HG03159 (cell line): ENCODE measurements around the gene ZYX.
"Not testable (repeated sequence)": the region's sequence is repeated elsewhere in the genome, so short reads cannot be mapped to it uniquely, and the experiment has no call there.

Source experiments
- ATAC-seq: cut with Tn5 transposase; IDR thresholded peaks from one replicate; pipeline ENCODE4 v1.9.1; 2021; ENCODE audit warnings: mild to moderate bottlenecking, moderate library complexity; ENCODE audit not compliant: unreplicated experiment

ZYX gene

DNA sequence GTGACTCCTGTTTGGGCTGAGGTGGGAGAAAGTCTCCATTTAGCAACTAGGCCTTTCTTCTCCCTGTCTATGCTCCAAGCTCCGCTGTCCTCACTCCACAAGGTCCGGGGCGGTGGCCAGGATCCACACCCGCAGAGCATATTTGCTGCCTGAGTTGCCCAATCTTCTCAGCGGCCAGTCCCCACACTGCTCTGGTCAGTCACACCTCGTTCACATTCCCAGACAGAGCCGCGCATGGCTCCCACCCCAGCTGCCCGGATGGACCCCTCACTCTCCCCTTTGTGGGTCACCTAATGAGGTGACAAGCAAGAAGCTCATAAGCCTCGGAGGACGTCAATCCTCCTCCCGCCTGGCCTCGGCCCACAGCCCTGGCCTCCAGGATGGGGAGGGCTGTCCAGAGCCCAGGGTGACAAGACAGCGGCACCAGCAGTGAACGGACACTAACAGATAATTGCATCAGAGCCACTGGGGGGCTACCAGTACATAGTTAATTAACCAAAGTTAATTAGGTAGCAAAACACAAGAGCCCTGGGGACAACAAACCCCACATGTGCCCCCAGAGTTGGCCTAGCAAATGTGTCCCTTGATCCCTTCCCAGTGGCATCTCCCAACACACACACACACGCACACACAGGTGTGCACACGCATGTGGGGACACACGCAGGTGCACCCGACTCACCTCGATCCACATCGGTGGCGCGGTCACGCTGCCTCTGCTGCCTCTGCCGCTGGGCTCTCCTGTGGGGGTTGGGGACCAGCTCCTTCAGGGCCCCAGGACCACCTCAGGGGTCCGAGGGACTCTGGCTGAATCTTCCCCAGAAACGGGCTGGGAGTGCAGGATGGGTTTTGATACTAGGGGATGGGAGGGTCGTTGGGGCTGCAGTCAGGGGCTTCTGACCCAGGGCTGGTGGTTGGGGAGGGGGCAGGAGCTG, 15.7 kb downstream of the ZYX start:
- no peak for ATAC-seq

DNA sequence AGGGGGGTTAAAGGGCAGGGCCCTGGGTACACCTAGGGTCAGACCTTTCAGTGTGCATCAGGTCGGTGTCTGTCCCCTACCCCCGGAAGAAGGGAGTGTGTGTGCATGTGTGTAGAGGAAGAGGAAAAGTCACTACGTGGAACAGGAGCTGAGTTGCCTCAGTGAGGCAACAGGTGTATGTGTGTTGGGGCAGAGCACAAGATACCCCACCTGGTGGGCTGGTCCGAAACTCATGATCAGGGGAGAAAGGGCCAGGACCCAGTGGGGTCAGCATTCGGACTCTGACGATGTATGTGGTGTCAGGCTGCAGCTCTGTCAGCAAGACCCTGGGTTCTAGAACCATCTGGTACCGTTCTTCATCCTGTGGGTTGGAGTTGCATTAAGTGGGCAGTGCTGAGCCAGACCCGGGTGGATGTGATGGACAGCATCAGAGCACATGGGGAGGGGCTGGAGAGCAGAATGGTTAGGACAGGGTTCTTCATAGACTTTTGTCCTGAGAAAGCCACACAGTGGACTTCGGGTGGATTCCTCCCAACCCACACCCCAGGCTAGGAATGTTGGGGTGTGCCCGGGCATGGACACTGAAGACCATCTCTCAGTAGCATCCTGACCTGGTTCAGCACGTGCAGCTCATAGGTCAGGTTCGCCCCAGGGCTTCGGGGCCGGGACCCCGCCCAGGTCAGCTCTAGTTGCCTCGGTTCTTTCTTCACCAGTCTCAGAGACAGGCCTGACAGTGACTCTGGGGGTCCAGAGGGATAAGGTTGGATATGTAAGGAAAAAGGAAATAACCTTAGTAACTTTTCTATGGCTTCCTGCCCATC, 16.8 kb downstream of the ZYX start:
- no peak for ATAC-seq

DNA sequence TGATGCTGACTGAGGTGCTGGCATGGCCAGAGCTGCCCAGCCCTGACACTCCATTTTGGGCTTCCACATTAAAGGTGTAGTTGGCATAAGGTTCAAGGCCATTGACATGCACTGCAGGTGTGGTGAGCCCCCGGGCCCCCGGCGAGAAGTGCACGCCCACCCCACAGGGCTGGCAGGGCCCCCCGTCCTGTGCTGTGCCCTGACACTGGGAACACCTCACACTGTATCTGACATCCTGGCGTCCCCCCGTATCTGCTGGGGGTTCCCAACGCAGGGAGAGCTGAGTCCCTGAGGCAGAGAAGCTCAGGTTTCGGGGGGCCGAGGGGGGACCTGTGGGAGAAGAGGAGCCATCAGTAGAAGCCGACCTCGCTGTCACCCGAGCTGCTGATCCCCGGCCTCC, 17.5 kb downstream of the ZYX start:
- no peak for ATAC-seq

DNA sequence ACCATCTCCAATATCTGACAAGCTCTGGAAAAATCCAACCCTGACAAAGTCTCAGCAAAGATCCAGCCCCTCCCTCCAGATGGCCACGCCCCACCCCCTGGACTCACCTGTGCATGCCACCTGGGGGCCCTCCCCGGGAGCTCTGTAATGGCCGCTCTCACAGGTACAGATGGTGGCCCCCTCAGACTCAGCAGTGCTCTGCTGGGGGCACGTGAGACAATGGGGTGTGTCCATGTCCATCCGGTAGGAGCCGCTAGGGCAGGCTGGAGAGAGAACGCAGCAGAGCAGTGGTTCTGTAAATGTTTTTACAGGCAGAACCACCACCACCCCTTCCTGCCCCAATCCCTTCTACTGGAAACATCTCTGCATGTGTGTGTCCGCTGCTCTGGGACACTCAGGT, 18.0 kb downstream of the ZYX start:
- no peak for ATAC-seq

DNA sequence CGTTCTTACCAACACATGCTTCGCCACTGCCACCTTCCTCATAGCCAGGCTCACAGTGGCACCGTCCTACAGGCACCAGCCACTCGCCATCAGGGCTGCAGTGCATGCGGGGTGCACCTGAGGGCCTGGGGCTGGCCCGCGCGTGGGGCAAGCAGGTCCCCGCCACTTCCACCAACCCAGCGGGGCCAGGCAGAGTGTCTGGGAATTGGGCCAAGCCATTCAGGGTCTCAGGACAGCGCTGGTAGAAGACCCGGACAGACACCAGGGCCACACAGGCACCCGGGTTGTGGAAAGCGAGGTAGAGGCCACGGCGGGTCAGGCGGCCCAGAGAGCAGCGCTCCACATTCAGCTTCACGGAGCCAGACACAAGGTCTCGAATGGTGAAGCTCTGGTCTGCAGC, 18.5 kb downstream of the ZYX start:
- no peak for ATAC-seq

DNA sequence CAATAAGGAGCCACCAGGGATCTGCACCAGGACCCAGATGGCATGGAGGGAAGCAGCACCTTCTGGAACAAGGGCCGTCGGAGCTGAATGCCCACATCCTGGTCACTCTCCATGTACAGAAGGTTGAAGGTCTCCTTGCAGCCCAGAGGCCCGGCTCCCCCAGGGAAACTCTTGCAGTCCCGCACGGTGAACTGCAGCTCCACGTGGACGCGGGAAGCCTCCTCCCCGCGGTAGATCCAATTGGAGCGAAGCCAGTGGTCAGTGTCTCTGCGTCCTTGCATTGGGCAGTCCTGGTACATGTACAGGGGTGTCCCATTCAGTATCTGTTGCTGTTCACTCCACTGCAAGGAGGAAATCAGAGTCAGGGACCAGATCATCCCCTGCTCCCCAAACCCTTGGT, 20.1 kb downstream of the ZYX start:
- ATAC-seq, result no peak

DNA sequence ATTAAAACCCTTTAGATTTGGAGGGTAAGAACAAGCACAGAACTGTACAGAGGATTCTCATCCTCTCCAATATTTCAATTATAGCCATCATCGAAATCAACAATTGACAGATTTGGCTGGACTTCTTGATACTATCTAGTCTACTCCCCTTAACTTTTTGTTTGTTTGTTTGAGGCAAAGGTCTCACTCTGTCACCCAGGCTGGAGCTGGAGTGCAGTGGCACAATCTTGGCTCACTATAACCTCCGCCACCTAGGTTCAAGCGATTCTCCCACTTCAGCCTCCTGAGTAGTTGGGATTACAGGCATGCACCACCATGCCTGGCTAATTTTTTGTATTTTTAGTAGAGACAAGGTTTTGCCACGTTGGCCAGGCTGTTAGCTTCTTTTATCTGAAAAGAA, 21.1 kb downstream of the ZYX start:
- not testable (repeated sequence) for ATAC-seq

DNA sequence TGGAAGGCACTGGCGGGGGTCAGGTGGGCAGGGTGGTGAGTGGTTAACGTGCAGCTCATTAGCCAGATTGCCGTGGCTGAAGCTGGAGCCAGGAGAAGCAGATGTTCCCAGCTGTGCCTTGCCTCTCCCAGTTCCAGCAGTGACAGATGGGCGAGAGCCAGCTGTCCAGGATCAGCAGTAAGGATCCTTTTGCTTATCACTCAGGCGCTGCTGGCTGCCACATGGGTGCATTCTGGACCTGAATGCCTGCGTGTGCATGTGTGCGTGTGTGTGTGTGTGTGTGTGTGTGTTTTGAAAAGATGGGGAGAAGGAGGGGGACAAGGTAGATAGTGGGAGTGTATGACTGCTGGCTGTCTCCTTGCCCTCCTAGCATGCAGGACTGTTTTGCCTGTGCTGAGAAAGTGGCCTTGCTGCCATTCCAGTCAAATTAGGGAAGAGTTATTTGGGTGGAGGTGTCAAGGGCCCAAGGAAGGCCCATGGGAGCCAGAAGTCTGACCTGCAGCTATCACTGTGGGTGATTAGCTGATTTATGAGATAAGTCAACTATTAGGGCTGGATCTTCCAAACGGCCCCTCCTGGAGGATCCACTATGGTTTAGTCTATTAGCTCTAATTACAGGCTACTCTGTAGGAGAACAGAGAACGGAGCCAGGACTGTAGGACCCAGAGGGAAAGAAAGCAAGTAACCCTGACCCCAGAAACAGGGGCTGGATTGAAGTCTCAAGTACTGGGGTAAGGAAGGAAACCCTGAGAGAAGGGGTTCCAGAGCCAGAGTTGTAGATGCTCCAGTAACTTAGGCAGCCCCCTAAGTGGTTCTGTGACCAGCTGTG, 24.2 kb downstream of the ZYX start:
- ATAC-seq, result no peak

DNA sequence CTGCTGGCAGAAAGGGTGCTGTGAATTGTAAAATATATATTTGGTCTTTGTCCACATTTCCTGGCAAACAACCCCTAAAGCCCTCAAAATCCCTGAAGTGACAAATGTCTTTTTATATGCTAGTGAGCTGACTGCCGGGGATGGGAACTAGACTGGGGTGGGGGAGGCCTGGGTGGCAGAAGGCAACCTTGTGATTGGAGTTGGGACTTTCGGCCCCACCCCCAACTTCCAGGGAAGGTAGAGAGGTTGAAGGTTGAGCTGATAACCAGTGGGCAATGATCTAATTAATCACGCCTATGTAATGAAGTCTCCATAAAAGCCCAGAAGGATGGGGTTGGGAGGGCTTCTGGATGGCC, 24.8 kb downstream of the ZYX start:
- ATAC-seq, result no peak

DNA sequence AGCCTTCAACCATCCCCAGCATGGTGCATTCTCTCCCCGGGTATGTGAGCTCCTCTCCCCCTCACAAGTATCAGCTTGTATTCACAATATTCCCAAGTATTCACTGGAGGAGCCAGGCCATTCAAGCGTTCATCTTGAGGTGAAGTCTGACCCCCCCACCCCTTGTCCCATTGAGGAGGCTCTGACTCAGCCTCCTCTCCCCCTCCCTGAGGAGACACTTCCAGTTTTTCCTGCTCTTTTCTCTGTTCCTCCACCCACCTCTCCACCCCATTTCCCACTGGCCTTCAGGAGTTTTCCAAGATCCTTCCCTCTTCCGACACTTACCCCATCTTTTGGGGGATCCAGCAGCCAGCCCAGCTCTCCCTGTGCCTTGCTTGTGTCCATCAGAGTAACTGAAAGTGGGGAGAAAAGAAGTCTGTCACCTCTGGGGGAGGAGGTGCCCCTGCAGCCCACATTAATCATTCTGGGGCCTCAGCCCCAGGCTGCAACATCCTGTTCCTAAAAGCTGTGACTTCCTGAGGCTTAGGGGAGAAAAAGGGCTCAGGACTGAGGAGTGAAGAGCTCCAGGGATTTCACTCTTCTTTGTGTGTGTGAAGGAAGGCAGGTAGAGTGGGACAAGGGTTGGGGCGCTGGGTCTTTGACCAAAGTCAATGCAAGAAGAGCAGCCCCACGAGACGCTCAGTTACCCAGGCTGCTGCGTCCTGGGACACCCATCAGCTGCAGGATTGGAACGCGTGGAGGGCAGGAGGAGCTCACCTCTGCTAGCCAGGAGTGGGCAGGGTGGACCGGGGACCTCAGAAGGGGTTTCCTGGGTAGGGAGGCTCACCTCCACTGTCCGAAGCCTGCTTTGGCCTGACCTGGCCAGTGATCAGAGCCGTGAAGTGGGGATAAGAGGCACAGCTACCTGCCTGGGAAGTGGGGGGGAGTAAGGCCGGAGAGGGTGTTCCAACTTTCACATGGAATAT, 26.4 kb downstream of the ZYX start:
- no peak for ATAC-seq

DNA sequence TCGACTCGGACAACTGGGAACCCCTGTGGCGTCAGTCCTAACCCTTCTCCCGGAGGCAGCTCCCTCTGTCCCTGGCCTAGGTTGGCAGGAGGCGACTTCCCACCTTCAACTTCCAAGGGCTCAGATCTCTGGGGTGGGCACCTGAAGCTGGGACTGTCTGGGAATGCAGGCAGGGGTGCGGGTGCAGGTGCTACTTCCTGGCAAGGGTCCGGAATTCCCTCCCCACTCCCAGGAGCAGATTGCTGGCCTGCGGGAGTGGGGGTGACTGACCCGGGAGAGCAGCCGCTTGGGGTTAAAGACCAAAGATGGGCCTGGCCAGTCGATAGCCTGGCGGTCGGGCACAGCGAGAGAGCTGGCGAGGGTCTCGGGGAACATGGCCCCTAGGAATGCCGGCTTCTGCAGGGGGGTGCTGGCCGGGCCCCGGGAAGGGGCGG, 27.1 kb downstream of the ZYX start:
- no peak for ATAC-seq

DNA sequence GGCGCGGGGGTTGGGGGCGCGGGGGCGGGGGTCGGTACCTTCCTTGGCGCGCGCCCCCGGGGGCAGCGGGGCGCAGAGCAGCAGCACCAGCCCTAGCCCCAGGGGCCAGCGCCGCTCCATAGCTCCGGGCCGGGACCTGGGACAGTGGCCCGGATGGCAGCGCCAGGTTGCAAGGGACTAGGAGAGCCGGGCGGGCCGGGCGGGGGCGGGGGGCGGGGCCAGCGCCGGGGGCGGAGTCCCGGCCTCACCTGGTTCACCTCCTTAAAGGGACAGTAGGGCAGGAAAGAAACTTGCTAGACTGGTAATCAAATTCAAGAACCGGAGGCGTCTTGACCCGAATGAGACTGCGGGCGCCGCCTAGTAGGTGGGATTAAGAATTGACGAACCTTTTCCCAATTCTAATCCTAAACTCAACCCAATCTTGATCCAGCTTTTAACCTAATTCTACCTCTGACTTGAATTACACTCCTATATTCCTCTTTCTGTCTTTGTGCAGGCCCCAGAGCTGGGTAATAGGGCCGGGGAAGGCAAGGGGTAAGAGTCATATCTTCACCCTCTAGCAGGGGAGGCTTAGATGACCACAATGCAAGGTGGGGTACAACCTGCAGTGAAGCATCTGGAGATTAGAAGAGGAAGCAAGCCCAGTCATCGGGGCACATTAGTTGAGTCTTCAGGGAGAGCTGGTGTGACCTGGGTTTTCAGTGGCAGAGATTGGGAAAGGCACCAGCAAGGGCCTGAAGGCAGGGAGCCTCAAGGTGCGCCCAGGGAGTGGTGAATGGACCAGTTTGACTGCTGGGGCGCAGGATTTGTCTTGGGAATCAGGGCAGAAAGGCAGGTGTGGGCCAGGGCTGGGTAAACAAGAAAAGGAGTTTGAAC, 27.8 kb downstream of the ZYX start, which contains the start of gene EPHA1:
EPHA1 (minus strand) TSS at position 171 of the 876 bp plus-strand sequence; CDS start at position 120, 51 bp downstream.
- ATAC-seq, result no peak

DNA sequence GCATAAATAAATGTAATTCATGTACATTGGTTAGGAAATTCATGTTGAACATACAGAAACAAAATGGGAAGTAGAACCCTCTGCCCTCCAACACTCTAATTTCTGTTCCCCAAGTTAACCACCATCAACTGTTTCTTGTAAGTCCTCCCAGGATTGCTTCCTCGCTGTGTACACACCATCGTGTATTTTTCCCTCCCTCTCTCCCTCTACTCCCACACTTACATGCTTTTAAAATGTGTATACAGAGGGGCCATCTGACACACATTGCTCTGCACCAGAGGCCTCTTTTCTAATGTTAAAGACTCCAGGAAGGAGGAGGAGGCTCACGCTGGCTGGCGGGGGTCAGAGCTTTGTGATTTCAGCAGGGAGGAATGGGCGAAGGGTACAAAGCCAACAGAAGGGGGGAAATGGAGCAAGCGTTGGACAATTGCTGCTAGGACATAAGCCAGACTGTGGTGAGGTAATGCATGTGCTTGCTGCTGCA, 29.4 kb downstream of the ZYX start:
- no peak for ATAC-seq

DNA sequence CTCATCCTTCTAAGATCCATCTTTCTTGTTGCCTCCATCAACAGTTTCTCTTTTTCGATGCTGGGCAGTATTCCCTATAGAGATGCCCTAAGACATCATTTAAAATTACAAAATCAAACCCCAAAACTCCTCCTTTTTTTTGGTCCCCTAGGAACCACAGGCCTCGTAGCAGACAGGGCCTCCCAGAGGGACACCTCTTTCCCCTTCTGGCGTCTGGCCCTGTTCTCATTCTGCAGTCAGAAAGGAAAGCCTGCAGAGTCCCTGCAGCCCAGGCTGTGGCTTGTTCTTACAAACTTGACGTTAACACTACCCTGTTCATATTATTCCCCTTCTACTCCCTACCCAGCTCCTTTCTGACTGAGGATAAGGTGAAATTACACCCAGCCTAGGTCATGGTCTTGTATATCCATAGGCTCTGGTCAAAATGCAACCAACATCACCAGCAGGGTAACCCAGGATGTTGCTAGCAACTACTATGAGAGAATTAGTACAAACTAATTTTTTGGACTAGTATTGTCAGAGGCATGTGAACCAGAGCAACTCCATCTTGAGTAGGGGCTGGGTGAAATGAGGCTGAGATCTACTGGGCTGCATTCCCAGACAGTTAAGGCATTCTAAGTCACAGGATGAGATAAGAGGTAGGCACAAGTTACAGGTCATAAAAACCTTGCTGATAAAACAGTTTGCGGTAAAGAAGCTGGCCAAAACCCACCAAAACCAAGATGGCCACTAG, 31.0 kb downstream of the ZYX start:
- no peak for ATAC-seq

DNA sequence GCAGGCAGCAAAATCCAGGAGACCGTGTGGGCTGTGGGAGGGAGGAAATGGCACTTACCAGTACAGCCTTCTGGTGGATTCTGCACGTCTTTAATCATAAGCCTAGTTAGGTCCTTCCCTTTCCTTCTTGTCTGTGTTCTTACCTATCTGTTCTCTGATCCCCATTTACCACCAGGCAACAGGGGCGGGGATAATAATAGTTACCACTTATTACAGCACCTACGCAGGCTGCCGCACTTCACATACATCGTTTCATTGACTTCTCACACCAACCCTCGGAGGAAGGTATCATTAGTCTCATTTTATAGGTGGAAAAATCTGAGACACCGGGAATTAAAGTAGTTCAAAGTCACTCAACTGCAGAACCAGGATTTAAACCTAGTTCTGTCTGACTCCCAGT, 32.0 kb downstream of the ZYX start:
- ATAC-seq, result no peak

DNA sequence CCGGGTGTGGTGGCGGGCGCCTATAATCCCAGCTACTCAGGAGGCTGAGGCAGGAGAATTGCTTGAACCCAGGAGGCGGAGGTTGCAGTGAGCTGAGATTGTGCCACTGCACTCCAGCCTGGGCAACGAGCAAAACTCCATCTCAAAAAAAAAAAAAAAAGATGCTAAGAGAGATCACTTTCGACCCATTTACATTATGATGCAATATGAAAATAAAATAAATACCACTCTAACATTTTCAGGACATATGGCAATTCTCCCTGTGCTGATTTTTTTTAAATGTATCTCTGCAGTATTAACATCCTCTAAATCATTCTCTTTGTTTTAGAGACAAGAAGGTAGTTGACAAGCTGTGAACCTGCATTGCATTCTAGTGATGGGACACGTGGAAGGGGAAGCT, 34.1 kb downstream of the ZYX start:
- ATAC-seq, result not testable (repeated sequence)

DNA sequence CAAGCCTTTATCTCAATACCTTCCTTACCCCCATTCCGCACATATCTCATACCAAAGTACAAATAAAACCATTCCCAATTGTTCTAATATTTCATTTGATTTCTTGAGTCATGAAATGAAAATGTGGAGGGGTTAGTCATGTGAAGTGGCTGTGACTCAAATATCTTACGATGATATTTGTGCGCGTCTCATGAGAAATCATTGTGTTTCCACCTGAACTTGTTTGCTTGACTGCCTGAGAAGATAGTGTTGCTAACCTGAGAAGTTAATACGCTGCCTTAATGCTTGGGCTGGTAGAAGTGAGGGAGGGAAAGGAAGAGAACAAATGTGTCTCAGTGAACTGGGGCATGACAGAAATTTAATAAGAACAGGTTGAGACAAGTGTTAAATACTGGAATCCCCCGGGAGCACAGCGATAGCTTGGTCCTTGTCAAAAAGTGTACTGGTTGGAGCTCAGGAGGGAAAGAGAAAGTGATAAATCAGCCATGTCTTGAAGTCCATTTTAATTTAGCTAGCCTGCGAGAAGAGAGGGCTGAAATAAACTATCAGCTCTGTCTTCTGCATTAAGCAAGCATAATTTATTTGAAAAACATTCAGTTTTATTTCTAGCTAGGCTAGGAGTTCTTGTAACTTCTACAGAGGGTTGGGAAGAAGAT, 34.7 kb downstream of the ZYX start:
- no peak for ATAC-seq
